ENCODE data around the gene FAU.

Gene FAU

GRCh38 chr11:65118097-65118837 is 3.7 kb downstream of the FAU start:
- peak overlapping the region; percentile 90; the same call in 1 of the 2 replicates for H3K4me3 ChIP-seq (ENCODE audit: low read depth, low read length)
- no peak for DNase-seq (ENCODE audit: low read depth)
- no peak for TF ChIP-seq CTCF (IDR thresholded peaks at IDR 0.05; ENCODE audit: control insufficient read depth, extremely low read depth, insufficient read depth)

- TF ChIP-seq CTCF (IDR thresholded peaks at IDR 0.05; ENCODE audit: control insufficient read depth, extremely low read depth, insufficient read depth): peak; percentile 94
- DNase-seq (ENCODE audit: low read depth): peak; percentile 95
- H3K4me3 ChIP-seq (ENCODE audit: low read depth, low read length): peak within 1 kb of the TSS; percentile 90
These were observed 4.5 kb downstream of the FAU start, which contains the start of gene ZNHIT2 for GRCh38 chr11:65117206-65118096. Gene ZNHIT2 (minus strand): TSS chr11:65117701. CDS start chr11:65117653, 48 bp downstream.

GRCh38 chr11:65116370-65117205 is 5.3 kb downstream of the FAU start:
- H3K4me3 ChIP-seq (ENCODE audit: low read depth, low read length): peak overlapping the region; percentile 90
- no peak for DNase-seq (ENCODE audit: low read depth)
- TF ChIP-seq CTCF (IDR thresholded peaks at IDR 0.05; ENCODE audit: control insufficient read depth, extremely low read depth, insufficient read depth): no peak

GRCh38 chr11:65115361-65116082 is 6.4 kb downstream of the FAU start:
- H3K4me3 ChIP-seq (ENCODE audit: low read depth, low read length): peak overlapping the region; percentile 90
- no peak for TF ChIP-seq CTCF (IDR thresholded peaks at IDR 0.05; ENCODE audit: control insufficient read depth, extremely low read depth, insufficient read depth)
- no peak for DNase-seq (ENCODE audit: low read depth)

GRCh38 chr11:65114538-65115171 is 7.3 kb downstream of the FAU start:
- no peak for TF ChIP-seq CTCF (IDR thresholded peaks at IDR 0.05; ENCODE audit: control insufficient read depth, extremely low read depth, insufficient read depth)
- DNase-seq (ENCODE audit: low read depth): no peak

More at GRCh38 chr11:65114538-65115171, 7.3 kb downstream of the FAU start:
- no peak overlapping the region for H3K4me3 ChIP-seq (ENCODE audit: low read depth, low read length)
